HL-60 (cell line): Measurements from ENCODE around the gene SPATA1.

Source experiments
- GABPA ChIP-seq: IDR thresholded peaks from 2 replicates; pipeline ENCODE4 v1.6.1; 2012; ENCODE audit warnings: low read depth
- SPI1 ChIP-seq: IDR thresholded peaks from 2 replicates; pipeline ENCODE4 v1.6.1; 2012; ENCODE audit warnings: low read depth, mild to moderate bottlenecking, borderline replicate concordance
- TF ChIP-seq, protein P1 (sequence below): IDR thresholded peaks from one replicate; pipeline ENCODE4 v1.5.1; 2011; ENCODE audit warnings: low read length, control low read depth, inconsistent platforms; ENCODE audit not compliant: insufficient read depth
- TF ChIP-seq, protein P2 (sequence below): IDR thresholded peaks from 2 replicates; pipeline ENCODE4 v1.6.1; 2012; ENCODE audit warnings: low read depth; ENCODE audit not compliant: insufficient replicate concordance

DNA sequence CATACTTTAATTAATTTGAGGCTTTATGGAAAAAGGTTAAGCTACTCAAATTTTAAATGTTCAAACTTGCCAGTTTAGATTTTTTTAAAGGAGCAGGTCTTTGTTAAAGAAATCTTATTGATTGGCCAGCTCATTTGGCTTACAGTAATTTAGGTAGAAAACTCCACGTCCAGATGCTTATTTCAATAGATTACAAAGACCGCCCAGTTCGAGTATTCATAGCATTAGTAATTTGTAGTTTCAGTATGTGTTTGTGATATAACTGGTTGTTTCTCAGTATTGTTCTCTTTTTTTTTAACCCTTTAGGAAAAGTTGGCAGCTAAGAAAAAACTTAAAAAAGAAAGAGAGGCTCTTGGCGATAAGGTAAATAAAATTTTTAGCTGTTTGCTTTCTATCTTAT is 25.5 kb upstream of the SPATA1 start:
- TF ChIP-seq, protein P1, sequence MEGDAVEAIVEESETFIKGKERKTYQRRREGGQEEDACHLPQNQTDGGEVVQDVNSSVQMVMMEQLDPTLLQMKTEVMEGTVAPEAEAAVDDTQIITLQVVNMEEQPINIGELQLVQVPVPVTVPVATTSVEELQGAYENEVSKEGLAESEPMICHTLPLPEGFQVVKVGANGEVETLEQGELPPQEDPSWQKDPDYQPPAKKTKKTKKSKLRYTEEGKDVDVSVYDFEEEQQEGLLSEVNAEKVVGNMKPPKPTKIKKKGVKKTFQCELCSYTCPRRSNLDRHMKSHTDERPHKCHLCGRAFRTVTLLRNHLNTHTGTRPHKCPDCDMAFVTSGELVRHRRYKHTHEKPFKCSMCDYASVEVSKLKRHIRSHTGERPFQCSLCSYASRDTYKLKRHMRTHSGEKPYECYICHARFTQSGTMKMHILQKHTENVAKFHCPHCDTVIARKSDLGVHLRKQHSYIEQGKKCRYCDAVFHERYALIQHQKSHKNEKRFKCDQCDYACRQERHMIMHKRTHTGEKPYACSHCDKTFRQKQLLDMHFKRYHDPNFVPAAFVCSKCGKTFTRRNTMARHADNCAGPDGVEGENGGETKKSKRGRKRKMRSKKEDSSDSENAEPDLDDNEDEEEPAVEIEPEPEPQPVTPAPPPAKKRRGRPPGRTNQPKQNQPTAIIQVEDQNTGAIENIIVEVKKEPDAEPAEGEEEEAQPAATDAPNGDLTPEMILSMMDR = no peak
- TF ChIP-seq GABPA (no peak), SPI1 (no peak)
- TF ChIP-seq, protein P2, sequence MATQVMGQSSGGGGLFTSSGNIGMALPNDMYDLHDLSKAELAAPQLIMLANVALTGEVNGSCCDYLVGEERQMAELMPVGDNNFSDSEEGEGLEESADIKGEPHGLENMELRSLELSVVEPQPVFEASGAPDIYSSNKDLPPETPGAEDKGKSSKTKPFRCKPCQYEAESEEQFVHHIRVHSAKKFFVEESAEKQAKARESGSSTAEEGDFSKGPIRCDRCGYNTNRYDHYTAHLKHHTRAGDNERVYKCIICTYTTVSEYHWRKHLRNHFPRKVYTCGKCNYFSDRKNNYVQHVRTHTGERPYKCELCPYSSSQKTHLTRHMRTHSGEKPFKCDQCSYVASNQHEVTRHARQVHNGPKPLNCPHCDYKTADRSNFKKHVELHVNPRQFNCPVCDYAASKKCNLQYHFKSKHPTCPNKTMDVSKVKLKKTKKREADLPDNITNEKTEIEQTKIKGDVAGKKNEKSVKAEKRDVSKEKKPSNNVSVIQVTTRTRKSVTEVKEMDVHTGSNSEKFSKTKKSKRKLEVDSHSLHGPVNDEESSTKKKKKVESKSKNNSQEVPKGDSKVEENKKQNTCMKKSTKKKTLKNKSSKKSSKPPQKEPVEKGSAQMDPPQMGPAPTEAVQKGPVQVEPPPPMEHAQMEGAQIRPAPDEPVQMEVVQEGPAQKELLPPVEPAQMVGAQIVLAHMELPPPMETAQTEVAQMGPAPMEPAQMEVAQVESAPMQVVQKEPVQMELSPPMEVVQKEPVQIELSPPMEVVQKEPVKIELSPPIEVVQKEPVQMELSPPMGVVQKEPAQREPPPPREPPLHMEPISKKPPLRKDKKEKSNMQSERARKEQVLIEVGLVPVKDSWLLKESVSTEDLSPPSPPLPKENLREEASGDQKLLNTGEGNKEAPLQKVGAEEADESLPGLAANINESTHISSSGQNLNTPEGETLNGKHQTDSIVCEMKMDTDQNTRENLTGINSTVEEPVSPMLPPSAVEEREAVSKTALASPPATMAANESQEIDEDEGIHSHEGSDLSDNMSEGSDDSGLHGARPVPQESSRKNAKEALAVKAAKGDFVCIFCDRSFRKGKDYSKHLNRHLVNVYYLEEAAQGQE = no peak
